DMS153 treated with DMSO at 0.1 percent for 48 hours (cell line): ENCODE results near the gene POFUT1.
"Not testable (repeated sequence)": the region's sequence is repeated elsewhere in the genome, so short reads cannot be mapped to it uniquely, and the experiment has no call there.

Experiments
- DNase-seq: peaks from one replicate; lab custom pipeline; 2025; ENCODE audit not compliant: unreplicated experiment; lab: John Stamatoyannopoulos, UW

POFUT1 gene

GRCh38 chr20:32188376-32189122 is 19.1 kb upstream of the POFUT1 start:
- DNase-seq, result no peak

GRCh38 chr20:32189123-32189410 is 18.6 kb upstream of the POFUT1 start:
- no peak for DNase-seq

GRCh38 chr20:32189691-32190615 is 17.7 kb upstream of the POFUT1 start:
- DNase-seq, result no peak

GRCh38 chr20:32190616-32191415 is 16.9 kb upstream of the POFUT1 start:
- no peak for DNase-seq

- no peak for DNase-seq
These were observed 16.3 kb upstream of the POFUT1 start for GRCh38 chr20:32191422-32191821.

- no peak for DNase-seq
These were observed 15.8 kb upstream of the POFUT1 start for GRCh38 chr20:32191873-32192272.

- no peak for DNase-seq
These were observed 15.0 kb upstream of the POFUT1 start for GRCh38 chr20:32192698-32193097.

- not testable (repeated sequence) for DNase-seq
These were observed 14.3 kb upstream of the POFUT1 start for GRCh38 chr20:32193336-32193735.

GRCh38 chr20:32193996-32194395 is 13.7 kb upstream of the POFUT1 start:
- DNase-seq, result no peak

- DNase-seq, result no peak
These were observed 12.1 kb upstream of the POFUT1 start for GRCh38 chr20:32195581-32195980.

- not testable (repeated sequence) for DNase-seq
These were observed 11.1 kb upstream of the POFUT1 start for GRCh38 chr20:32196613-32197012.

GRCh38 chr20:32197136-32197535 is 10.5 kb upstream of the POFUT1 start:
- not testable (repeated sequence) for DNase-seq

GRCh38 chr20:32199006-32199405 is 8.7 kb upstream of the POFUT1 start:
- DNase-seq, result no peak

GRCh38 chr20:32201296-32201976 is 6.2 kb upstream of the POFUT1 start:
- DNase-seq, result no peak

GRCh38 chr20:32201977-32202363 is 5.7 kb upstream of the POFUT1 start:
- DNase-seq, result no peak

- DNase-seq, result no peak
These were observed 4.1 kb upstream of the POFUT1 start for GRCh38 chr20:32203356-32204204.

GRCh38 chr20:32204205-32205109 is 3.2 kb upstream of the POFUT1 start:
- DNase-seq, result no peak

- DNase-seq, result no peak
These were observed 2.4 kb upstream of the POFUT1 start for GRCh38 chr20:32205110-32205842.
